Ishikawa (cell line): Measurements from ENCODE around the gene DIAPH2.

Source experiments
- CEBPB ChIP-seq: IDR thresholded peaks from 2 replicates; pipeline ENCODE4 v1.6.1; 2012
- CREB1 ChIP-seq: IDR thresholded peaks from 2 replicates; pipeline ENCODE4 v1.6.1; 2012; ENCODE audit warnings: low read depth
- EGR1 ChIP-seq: IDR thresholded peaks from 2 replicates; pipeline ENCODE4 v1.6.1; 2012
- EP300 ChIP-seq: IDR thresholded peaks from 2 replicates; pipeline ENCODE4 v1.6.1; 2012; ENCODE audit warnings: borderline replicate concordance
- FOXM1 ChIP-seq: IDR thresholded peaks from 2 replicates; pipeline ENCODE4 v1.6.1; 2012; ENCODE audit warnings: low read depth, borderline replicate concordance
- NFIC ChIP-seq: IDR thresholded peaks from 2 replicates; pipeline ENCODE4 v1.6.1; 2012
- RAD21 ChIP-seq: IDR thresholded peaks from 2 replicates; pipeline ENCODE4 v1.6.1; 2012; ENCODE audit warnings: low read depth
- REST ChIP-seq: IDR thresholded peaks from 2 replicates; pipeline ENCODE4 v1.6.1; 2012; ENCODE audit warnings: low read depth, mild to moderate bottlenecking
- TAF1 ChIP-seq: IDR thresholded peaks from 2 replicates; pipeline ENCODE4 v1.6.1; 2012; ENCODE audit warnings: low read depth, mild to moderate bottlenecking
- TCF12 ChIP-seq: IDR thresholded peaks from 2 replicates; pipeline ENCODE4 v1.6.1; 2012; ENCODE audit warnings: low read depth
- TEAD4 ChIP-seq: IDR thresholded peaks from 2 replicates; pipeline ENCODE4 v1.6.1; 2012
- USF1 ChIP-seq: IDR thresholded peaks from 2 replicates; pipeline ENCODE4 v1.6.1; 2012
- YY1 ChIP-seq: IDR thresholded peaks from 2 replicates; pipeline ENCODE4 v1.6.1; 2012; ENCODE audit warnings: low read depth
- ZBTB7A ChIP-seq: IDR thresholded peaks from 2 replicates; pipeline ENCODE4 v1.6.1; 2012; ENCODE audit warnings: low read depth
- TF ChIP-seq, protein P1 (sequence below): IDR thresholded peaks from 2 replicates; pipeline ENCODE4 v1.6.1; 2012

The DIAPH2 gene

DNA sequence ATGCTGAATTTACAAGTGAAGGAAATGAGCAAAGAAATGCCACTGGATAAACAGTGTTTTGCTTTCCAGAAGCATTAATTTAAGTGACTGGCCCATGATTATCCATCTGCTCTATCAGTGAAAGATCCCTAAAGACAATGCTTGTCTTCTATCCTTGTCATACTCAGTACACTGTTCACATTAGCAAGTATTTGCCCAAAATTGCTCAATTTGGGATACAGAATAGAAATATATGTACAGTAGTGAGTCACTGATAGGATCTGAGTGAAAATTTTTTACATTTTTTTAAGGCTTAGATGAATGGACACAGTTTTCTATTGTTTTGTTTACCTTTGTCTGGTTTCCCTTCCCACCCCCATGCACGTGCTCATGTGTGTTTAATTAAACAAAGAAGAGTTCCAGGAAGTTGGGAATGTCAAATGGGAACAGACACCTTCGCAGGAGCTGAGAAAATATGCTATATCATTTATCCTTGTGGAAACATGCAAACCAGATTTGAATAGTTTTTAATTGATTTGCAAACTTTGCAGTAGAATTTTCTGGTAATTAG lies 855.4 kb downstream of the DIAPH2 start:
- TF ChIP-seq CREB1 (no peak), YY1 (no peak), RAD21 (no peak), TEAD4 (no peak), TCF12 (no peak), ZBTB7A (no peak), FOXM1 (no peak)
- TF ChIP-seq, protein P1, sequence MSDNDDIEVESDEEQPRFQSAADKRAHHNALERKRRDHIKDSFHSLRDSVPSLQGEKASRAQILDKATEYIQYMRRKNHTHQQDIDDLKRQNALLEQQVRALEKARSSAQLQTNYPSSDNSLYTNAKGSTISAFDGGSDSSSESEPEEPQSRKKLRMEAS = no peak

DNA sequence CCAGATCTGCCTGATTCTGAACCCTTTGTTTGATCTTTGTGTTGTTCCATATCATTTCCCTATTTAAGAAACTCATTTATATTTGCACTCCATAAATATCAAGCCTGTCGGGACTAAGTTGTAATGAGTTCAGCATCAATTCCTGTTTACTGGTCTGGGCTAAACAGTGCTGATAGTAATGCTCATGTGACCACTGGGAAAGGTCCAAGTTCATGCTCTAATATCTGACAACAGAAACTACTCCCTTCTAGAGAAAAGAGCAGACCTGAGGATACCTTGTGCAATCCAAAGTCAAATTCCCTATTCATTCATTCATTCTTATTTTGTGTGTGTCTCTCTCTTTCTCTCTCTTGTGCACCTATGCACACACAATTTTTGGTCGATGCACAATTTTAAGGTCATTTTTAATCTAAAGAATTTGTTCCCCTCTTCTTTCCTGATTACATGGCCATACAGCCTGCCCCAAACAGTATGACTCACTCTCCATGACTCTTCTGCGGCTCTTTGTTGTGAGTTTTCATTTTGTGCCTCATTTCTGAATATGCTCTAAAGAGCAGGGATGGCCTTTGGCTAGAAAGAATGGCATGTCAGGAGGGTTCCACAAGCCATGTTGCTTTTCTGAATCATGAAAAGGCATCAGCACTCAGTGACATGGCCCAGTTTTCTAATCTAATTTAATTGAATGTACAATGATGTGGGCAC lies 863.4 kb downstream of the DIAPH2 start:
- TF ChIP-seq TAF1 (no peak), REST (no peak), TEAD4 (no peak), ZBTB7A (no peak), CREB1 (no peak), EGR1 (no peak), YY1 (no peak), EP300 (no peak), RAD21 (no peak)

- no peak for TF ChIP-seq USF1
- no peak for TF ChIP-seq TAF1
- no peak for TF ChIP-seq RAD21
- no peak for TF ChIP-seq YY1
- TF ChIP-seq TCF12 = no peak
- no peak for TF ChIP-seq REST
- TF ChIP-seq EGR1 = no peak
- no peak for TF ChIP-seq EP300
- TF ChIP-seq ZBTB7A = no peak
- TF ChIP-seq FOXM1 = no peak
- no peak for TF ChIP-seq CEBPB
- TF ChIP-seq, protein P1 = no peak
- no peak for TF ChIP-seq TEAD4
- TF ChIP-seq CREB1 = no peak
- no peak for TF ChIP-seq NFIC
Measured at GRCh38 chrX:97551821-97552220, 867.2 kb downstream of the DIAPH2 start.

DNA sequence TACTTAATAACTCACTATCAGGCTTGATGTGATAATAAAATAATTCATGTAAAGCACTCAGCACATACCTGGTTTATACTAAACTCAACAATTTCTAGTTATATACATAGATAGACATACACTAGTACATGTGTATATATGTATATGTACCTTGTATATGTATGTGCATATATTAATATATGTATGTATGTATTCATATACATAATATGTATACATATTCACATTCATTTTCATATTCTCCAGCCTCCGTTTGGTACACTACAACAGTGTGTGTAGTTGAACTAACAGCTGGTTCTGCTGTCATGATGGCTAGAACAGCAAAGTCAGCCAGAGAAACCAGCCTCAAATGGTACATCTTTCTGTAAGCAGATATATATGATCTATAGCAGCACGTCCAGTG lies 869.2 kb downstream of the DIAPH2 start:
- TF ChIP-seq TCF12 (no peak), EP300 (no peak), CREB1 (no peak), EGR1 (no peak), TEAD4 (no peak), CEBPB (no peak), RAD21 (no peak), NFIC (no peak), ZBTB7A (no peak), FOXM1 (no peak), TAF1 (no peak), REST (no peak), USF1 (no peak), YY1 (no peak)
- TF ChIP-seq, protein P1 = no peak
